Panc1 (cell line): ENCODE data around the gene IKZF4. TPM values are rescaled to one million over a fixed set of nuclear protein-coding genes. Genes with fewer than 3 reads are reported as not detected.

Experiments used
- ATAC-seq: fragments of 200-7000 bp; cut with Tn5 transposase; 2 replicates; pipeline ENCODE4 v1.9.1; 2020; ENCODE audit warnings: mild to moderate bottlenecking, moderate library complexity
- BruUV-seq: library from RNA; stranded (reverse); fragments of 400-500 nt; replicated peaks from 2 replicates; lab custom pipeline; 2021; lab: Mats Ljungman, UMichigan
- CTCF ChIA-PET: fragments of 300-600 bp; sonication (Branson Sonifier 250); formaldehyde crosslinking; loops from one replicate; lab custom pipeline; 2022; ENCODE audit warnings: antibody characterized with exemption; lab: Charles Lee
- POLR2A ChIA-PET: fragments of 300-600 bp; sonication (Branson Sonifier 250); formaldehyde crosslinking; loops from one replicate; lab custom pipeline; 2022; ENCODE audit warnings: antibody characterized with exemption; lab: Charles Lee
- DNase-seq: peaks from one replicate; pipeline ENCODE4 v3.0.0-alpha.2; 2010; ENCODE audit warnings: low read depth, low spot score
- H3K27ac ChIP-seq: 2 replicates; pipeline ENCODE4 v1.5.1; 2011; ENCODE audit warnings: mild to moderate bottlenecking, low read length, inconsistent platforms
- H3K27me3 ChIP-seq: fragments of 200-500 bp; sonication (Bioruptor generic); 2 replicates; pipeline ENCODE4 v1.6.0; 2014; ENCODE audit warnings: low read length, inconsistent platforms; ENCODE audit not compliant: control insufficient read depth, insufficient read depth
- H3K36me3 ChIP-seq: fragments of 200-500 bp; sonication (Bioruptor generic); 2 replicates; pipeline ENCODE4 v1.5.1; 2014; ENCODE audit warnings: inconsistent platforms, mild to moderate bottlenecking, low read length, moderate library complexity; ENCODE audit not compliant: control insufficient read depth, insufficient read depth
- H3K4me1 ChIP-seq: 2 replicates; pipeline ENCODE4 v1.5.1; 2011; ENCODE audit warnings: inconsistent platforms, mild to moderate bottlenecking, low read length, moderate library complexity; ENCODE audit not compliant: control insufficient read depth, insufficient read depth
- H3K4me3 ChIP-seq, 2 experiments: 2 replicates each; pipeline ENCODE4 v1.5.1; 2011 to 2012; ENCODE audit warnings: low read depth in 2 of 2, low read length in 2 of 2, mild to moderate bottlenecking in 2 of 2, inconsistent platforms in 1 of 2, moderate library complexity in 1 of 2
- H3K9me3 ChIP-seq: fragments of 200-500 bp; sonication (Bioruptor generic); 2 replicates; pipeline ENCODE4 v1.5.1; 2014; ENCODE audit warnings: low read depth, mild to moderate bottlenecking, inconsistent platforms, low read length, moderate library complexity; ENCODE audit not compliant: control insufficient read depth, insufficient read depth
- POLR2AphosphoS5 ChIP-seq: IDR thresholded peaks from 2 replicates; pipeline ENCODE4 v1.6.1; 2012; ENCODE audit warnings: mild to moderate bottlenecking, low read depth, low read length, moderate library complexity
- SIN3A ChIP-seq: IDR thresholded peaks from 2 replicates; pipeline ENCODE4 v1.6.1; 2012; ENCODE audit warnings: low read depth, mild to moderate bottlenecking, low read length, moderate library complexity, borderline replicate concordance; ENCODE audit not compliant: insufficient read depth
- TCF7L2 ChIP-seq: IDR thresholded peaks from 2 replicates; pipeline ENCODE4 v1.6.1; 2011; ENCODE audit warnings: mild to moderate bottlenecking, low read depth, low read length, inconsistent platforms
- in situ Hi-C: cut with HindIII; loops from 2 replicates; pipeline ENCODE4 v1.10.0; 2016; ENCODE audit warnings: low sequenced_read_pairs, low pct_unique_long_range_greater_than_20kb
- intact Hi-C: fragments of 100-400 bp; cut with micrococcal nuclease; formaldehyde crosslinking; loops from one replicate; pipeline ENCODE4 v1.10.0; 2022; ENCODE audit not compliant: unreplicated experiment
- total RNA-seq: library from RNA; stranded (reverse); gene quantifications from one replicate; pipeline ENCODE4 v1.2.1, GENCODE V29; 2021; ENCODE audit not compliant: unreplicated experiment
- TF ChIP-seq, protein P1 (sequence below): fragments of 450-650 bp; IDR thresholded peaks from 2 replicates; pipeline ENCODE4 v1.5.1; 2017; ENCODE audit warnings: mild to moderate bottlenecking
- TF ChIP-seq, protein P2 (sequence below), 2 experiments: IDR thresholded peaks; 2 replicates each; pipeline ENCODE4 v1.6.1; 2011 to 2012; ENCODE audit warnings: low read depth in 2 of 2, control low read depth in 1 of 2, low read length in 1 of 2, mild to moderate bottlenecking in 1 of 2, moderate library complexity in 1 of 2; ENCODE audit not compliant: insufficient read depth in 1 of 2

Gene IKZF4
- total RNA-seq, 1 experiment from 2014 or later = 6.9 TPM

DNA sequence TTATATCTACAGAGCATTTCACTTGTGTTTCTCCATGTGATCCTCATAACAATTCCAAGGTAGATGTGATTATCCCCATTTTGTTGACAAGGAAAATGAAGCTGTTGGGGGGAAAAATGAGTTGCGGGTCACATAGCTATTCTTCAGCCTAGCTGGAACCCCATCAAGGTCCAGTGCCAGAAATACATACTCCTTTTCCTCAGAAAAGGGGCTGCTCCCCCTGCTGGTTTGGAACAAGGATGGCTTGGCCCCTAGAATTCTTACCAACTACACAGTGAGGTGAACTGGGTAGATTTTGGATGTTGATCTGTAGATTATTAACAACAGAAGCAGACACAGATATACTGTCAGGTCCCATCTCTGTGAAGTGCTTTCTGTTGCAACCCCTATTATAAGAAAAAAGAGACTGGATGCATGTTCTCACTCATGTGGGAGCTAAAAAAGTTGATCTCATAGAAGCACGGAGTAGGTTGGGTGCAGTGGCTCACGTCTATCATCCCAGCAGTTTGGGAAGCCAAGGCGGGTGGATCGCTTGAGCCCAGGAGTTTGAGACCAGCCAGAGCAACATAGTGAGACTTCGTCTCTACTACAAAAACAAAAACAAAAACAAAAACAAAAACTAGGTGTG is 8.9 kb downstream of the IKZF4 start:
- TF ChIP-seq, protein P1, sequence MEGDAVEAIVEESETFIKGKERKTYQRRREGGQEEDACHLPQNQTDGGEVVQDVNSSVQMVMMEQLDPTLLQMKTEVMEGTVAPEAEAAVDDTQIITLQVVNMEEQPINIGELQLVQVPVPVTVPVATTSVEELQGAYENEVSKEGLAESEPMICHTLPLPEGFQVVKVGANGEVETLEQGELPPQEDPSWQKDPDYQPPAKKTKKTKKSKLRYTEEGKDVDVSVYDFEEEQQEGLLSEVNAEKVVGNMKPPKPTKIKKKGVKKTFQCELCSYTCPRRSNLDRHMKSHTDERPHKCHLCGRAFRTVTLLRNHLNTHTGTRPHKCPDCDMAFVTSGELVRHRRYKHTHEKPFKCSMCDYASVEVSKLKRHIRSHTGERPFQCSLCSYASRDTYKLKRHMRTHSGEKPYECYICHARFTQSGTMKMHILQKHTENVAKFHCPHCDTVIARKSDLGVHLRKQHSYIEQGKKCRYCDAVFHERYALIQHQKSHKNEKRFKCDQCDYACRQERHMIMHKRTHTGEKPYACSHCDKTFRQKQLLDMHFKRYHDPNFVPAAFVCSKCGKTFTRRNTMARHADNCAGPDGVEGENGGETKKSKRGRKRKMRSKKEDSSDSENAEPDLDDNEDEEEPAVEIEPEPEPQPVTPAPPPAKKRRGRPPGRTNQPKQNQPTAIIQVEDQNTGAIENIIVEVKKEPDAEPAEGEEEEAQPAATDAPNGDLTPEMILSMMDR = peak; percentile 83
- no peak for TF ChIP-seq POLR2AphosphoS5
- H3K36me3 ChIP-seq = no peaks in the 10 kb centered on the region
- ChIA-PET POLR2A (no interaction called here), CTCF (interaction anchor here (0.6 to 1.2 kb wide), 7 partner anchors 18 to 291 kb away, joined by 3 to 8 read pairs (median 3); partner anchors contain the start of gene SUOX)
- BruUV-seq = no TSS peak
- no peak overlapping the region for H3K4me3 ChIP-seq
- H3K4me1 ChIP-seq = no peaks in the 10 kb centered on the region
- ATAC-seq (peak; percentile 87), DNase-seq (no peak)
- H3K9me3 ChIP-seq = no peaks in the 10 kb centered on the region
- H3K27ac ChIP-seq = no peak overlapping the region
- no peaks in the 10 kb centered on the region for H3K27me3 ChIP-seq
- in situ Hi-C loops (no loop called here), intact Hi-C loops (loop anchor here (2.0 kb wide), 1 partner anchor 33 kb away; the partner anchor contains the start of gene SUOX)

DNA sequence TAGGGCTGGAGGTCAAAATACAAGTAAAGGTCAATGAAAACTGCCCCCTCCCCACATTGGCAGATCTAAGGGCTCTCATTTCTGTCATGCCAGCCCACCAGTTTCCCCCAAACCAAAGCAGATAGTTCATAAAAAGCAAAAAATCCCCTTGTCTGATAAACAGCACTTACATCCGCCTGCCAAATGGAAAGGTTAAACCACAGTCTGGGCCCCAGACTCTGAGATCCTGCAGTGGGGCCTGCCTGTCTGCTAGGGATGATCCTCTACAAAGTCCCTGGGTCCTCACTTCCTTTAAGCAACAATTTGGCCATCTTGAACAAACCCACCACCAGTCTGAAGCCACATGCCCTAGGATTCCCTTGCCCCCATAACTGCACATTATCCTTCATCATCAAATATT is 11.1 kb downstream of the IKZF4 start:
- Histone ChIP-seq H3K36me3 (no peaks in the 10 kb centered on the region), H3K27me3 (no peaks in the 10 kb centered on the region), H3K9me3 (no peaks in the 10 kb centered on the region), H3K4me1 (no peaks in the 10 kb centered on the region), H3K4me3 (no peak overlapping the region), H3K27ac (no peak overlapping the region)
- in situ Hi-C loops = no loop called here
- TF ChIP-seq TCF7L2 = no peak
- TF ChIP-seq, protein P1 = no peak
- TF ChIP-seq SIN3A = no peak
- TF ChIP-seq, protein P2, sequence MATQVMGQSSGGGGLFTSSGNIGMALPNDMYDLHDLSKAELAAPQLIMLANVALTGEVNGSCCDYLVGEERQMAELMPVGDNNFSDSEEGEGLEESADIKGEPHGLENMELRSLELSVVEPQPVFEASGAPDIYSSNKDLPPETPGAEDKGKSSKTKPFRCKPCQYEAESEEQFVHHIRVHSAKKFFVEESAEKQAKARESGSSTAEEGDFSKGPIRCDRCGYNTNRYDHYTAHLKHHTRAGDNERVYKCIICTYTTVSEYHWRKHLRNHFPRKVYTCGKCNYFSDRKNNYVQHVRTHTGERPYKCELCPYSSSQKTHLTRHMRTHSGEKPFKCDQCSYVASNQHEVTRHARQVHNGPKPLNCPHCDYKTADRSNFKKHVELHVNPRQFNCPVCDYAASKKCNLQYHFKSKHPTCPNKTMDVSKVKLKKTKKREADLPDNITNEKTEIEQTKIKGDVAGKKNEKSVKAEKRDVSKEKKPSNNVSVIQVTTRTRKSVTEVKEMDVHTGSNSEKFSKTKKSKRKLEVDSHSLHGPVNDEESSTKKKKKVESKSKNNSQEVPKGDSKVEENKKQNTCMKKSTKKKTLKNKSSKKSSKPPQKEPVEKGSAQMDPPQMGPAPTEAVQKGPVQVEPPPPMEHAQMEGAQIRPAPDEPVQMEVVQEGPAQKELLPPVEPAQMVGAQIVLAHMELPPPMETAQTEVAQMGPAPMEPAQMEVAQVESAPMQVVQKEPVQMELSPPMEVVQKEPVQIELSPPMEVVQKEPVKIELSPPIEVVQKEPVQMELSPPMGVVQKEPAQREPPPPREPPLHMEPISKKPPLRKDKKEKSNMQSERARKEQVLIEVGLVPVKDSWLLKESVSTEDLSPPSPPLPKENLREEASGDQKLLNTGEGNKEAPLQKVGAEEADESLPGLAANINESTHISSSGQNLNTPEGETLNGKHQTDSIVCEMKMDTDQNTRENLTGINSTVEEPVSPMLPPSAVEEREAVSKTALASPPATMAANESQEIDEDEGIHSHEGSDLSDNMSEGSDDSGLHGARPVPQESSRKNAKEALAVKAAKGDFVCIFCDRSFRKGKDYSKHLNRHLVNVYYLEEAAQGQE (IDR thresholded peaks at IDR 0.05; ENCODE audit: insufficient read depth in 1 of 2, low read depth in 2 of 2, low read length in 1 of 2) = no peak
- no peak for TF ChIP-seq POLR2AphosphoS5
- intact Hi-C loops = no loop called here
- ChIA-PET CTCF (no interaction called here), POLR2A (no interaction called here)
- ATAC-seq (no peak), DNase-seq (no peak)
- BruUV-seq = no TSS peak
